OCI-LY3 (cell line): ENCODE results near the gene AP1S1.

Source experiments
- CTCF ChIP-seq: fragments of 200-600, 300-600 bp; sonication (generic); IDR thresholded peaks from 2 replicates; pipeline ENCODE4 v1.5.1; 2014; ENCODE audit warnings: antibody characterized with exemption, low read length, low read depth
- EZH2phosphoT487 ChIP-seq: fragments of 200-600 bp; shearing (Covaris generic); IDR thresholded peaks from 2 replicates; pipeline ENCODE4 v1.6.1; 2018; ENCODE audit warnings: antibody characterized with exemption, mixed run types, low read depth

- no peak for TF ChIP-seq CTCF
- TF ChIP-seq EZH2phosphoT487: no peak
Measured at GRCh38 chr7:101128040-101128834, 26.0 kb upstream of the AP1S1 start.
